ENCODE results near the gene OOSP4B.
"Not testable (repeated sequence)": the region's sequence is repeated elsewhere in the genome, so short reads cannot be mapped to it uniquely, and the experiment has no call there.

The OOSP4B gene

GRCh38 chr11:60003729-60004128 is 13.3 kb upstream of the OOSP4B start:
- Histone ChIP-seq H3K79me1 (ENCODE audit: low read depth, low read length) (no peaks in the 10 kb centered on the region), H3K18ac (ENCODE audit: low read length) (no peak overlapping the region), H4K8ac (ENCODE audit: low read depth, low read length) (no peak overlapping the region), H3K4me2 (ENCODE audit: insufficient read depth, low read length, poor library complexity, severe bottlenecking) (no peak overlapping the region), H3K14ac (ENCODE audit: low read length) (no peak overlapping the region), H2AK5ac (ENCODE audit: low read depth, low read length) (no peak overlapping the region), H4K91ac (ENCODE audit: low read depth, low read length, poor library complexity) (no peak overlapping the region), H2AFZ (ENCODE audit: low read length) (no peak overlapping the region), H3K27ac (replicated peaks; ENCODE audit: low read length) (no peak overlapping the region), H3K36me3 (replicated peaks in 1 of 2; ENCODE audit: control insufficient read depth in 2 of 2, insufficient read depth in 2 of 2, low read length in 2 of 2) (no peaks in the 10 kb centered on the region), H2BK12ac (ENCODE audit: low read length) (no peak overlapping the region), H3K9ac (ENCODE audit: low read depth, low read length, poor library complexity) (no peak overlapping the region), H2BK5ac (ENCODE audit: low read length) (no peak overlapping the region), H3K9me3 (replicated peaks in 1 of 2; ENCODE audit: control insufficient read depth in 2 of 2, insufficient read depth in 1 of 2, low read depth in 1 of 2, low read length in 2 of 2) (no peaks in the 10 kb centered on the region), H3K23ac (ENCODE audit: low read depth, low read length, poor library complexity) (no peak overlapping the region), H2BK120ac (ENCODE audit: low read depth, low read length) (no peak overlapping the region), H3K4me3 (ENCODE audit: low read length in 2 of 2) (no peak overlapping the region), H2BK15ac (ENCODE audit: low read length) (no peak overlapping the region), H3K4ac (ENCODE audit: low read length) (no peak overlapping the region), H3K27me3 (ENCODE audit: control insufficient read depth in 3 of 3, insufficient read depth in 3 of 3, low read depth in 1 of 3, low read length in 3 of 3) (no peaks in the 10 kb centered on the region), H3K4me1 (ENCODE audit: control insufficient read depth in 2 of 2, insufficient read depth in 1 of 2, low read depth in 1 of 2, low read length in 2 of 2) (no peaks in the 10 kb centered on the region)
- no peak for DNase-seq (ENCODE audit: low spot score)
- no CpG with 5 or more reads among the region's 2 CpGs for WGBS, 2 donors (ENCODE audit: extremely low coverage in 2 of 2, insufficient read length in 2 of 2, insufficient replicate concordance in 1 of 2)

- DNase-seq (ENCODE audit: low spot score), result no peak
- no peak overlapping the region for H2BK15ac ChIP-seq (ENCODE audit: low read length)
- H4K91ac ChIP-seq (ENCODE audit: low read depth, low read length, poor library complexity), result no peak overlapping the region
- H3K27me3 ChIP-seq (ENCODE audit: control insufficient read depth in 3 of 3, insufficient read depth in 3 of 3, low read depth in 1 of 3, low read length in 3 of 3), result no peaks in the 10 kb centered on the region
- H2AK5ac ChIP-seq (ENCODE audit: low read depth, low read length), result no peak overlapping the region
- H3K27ac ChIP-seq (replicated peaks; ENCODE audit: low read length), result no peak overlapping the region
- no peak overlapping the region for H3K18ac ChIP-seq (ENCODE audit: low read length)
- no peak overlapping the region for H3K9ac ChIP-seq (ENCODE audit: low read depth, low read length, poor library complexity)
- no peaks in the 10 kb centered on the region for H3K4me1 ChIP-seq (ENCODE audit: control insufficient read depth in 2 of 2, insufficient read depth in 1 of 2, low read depth in 1 of 2, low read length in 2 of 2)
- H3K4me2 ChIP-seq (ENCODE audit: insufficient read depth, low read length, poor library complexity, severe bottlenecking), result no peak overlapping the region
- no peak overlapping the region for H3K14ac ChIP-seq (ENCODE audit: low read length)
- no peak overlapping the region for H2BK12ac ChIP-seq (ENCODE audit: low read length)
- H2BK120ac ChIP-seq (ENCODE audit: low read depth, low read length), result no peak overlapping the region
- WGBS, 2 donors (ENCODE audit: extremely low coverage in 2 of 2, insufficient read length in 2 of 2, insufficient replicate concordance in 1 of 2), result no CpG with 5 or more reads among the region's 1 CpG
- no peaks in the 10 kb centered on the region for H3K79me1 ChIP-seq (ENCODE audit: low read depth, low read length)
- H2BK5ac ChIP-seq (ENCODE audit: low read length), result no peak overlapping the region
- no peak overlapping the region for H3K4me3 ChIP-seq (ENCODE audit: low read length in 2 of 2)
- no peak overlapping the region for H2AFZ ChIP-seq (ENCODE audit: low read length)
- no peaks in the 10 kb centered on the region for H3K36me3 ChIP-seq (replicated peaks in 1 of 2; ENCODE audit: control insufficient read depth in 2 of 2, insufficient read depth in 2 of 2, low read length in 2 of 2)
- H3K4ac ChIP-seq (ENCODE audit: low read length), result no peak overlapping the region
- H4K8ac ChIP-seq (ENCODE audit: low read depth, low read length), result no peak overlapping the region
- no peaks in the 10 kb centered on the region for H3K9me3 ChIP-seq (replicated peaks in 1 of 2; ENCODE audit: control insufficient read depth in 2 of 2, insufficient read depth in 1 of 2, low read depth in 1 of 2, low read length in 2 of 2)
- H3K23ac ChIP-seq (ENCODE audit: low read depth, low read length, poor library complexity), result no peak overlapping the region
Observed at GRCh38 chr11:60005360-60005759, 11.6 kb upstream of the OOSP4B start.

- H3K27me3 ChIP-seq (ENCODE audit: control insufficient read depth in 3 of 3, insufficient read depth in 3 of 3, low read depth in 1 of 3, low read length in 3 of 3), result no peaks in the 10 kb centered on the region
- H2BK5ac ChIP-seq (ENCODE audit: low read length), result no peak overlapping the region
- no CpG with 5 or more reads among the region's 8 CpGs for WGBS, 2 donors (ENCODE audit: extremely low coverage in 2 of 2, insufficient read length in 2 of 2, insufficient replicate concordance in 1 of 2)
- no peak overlapping the region for H3K9ac ChIP-seq (ENCODE audit: low read depth, low read length, poor library complexity)
- H3K9me3 ChIP-seq (replicated peaks in 1 of 2; ENCODE audit: control insufficient read depth in 2 of 2, insufficient read depth in 1 of 2, low read depth in 1 of 2, low read length in 2 of 2), result no peaks in the 10 kb centered on the region
- H3K27ac ChIP-seq (replicated peaks; ENCODE audit: low read length), result no peak overlapping the region
- H4K8ac ChIP-seq (ENCODE audit: low read depth, low read length), result no peak overlapping the region
- no peak overlapping the region for H3K14ac ChIP-seq (ENCODE audit: low read length)
- H2AK5ac ChIP-seq (ENCODE audit: low read depth, low read length), result no peak overlapping the region
- no peak overlapping the region for H3K4me3 ChIP-seq (ENCODE audit: low read length in 2 of 2)
- no peak overlapping the region for H3K4me2 ChIP-seq (ENCODE audit: insufficient read depth, low read length, poor library complexity, severe bottlenecking)
- H3K18ac ChIP-seq (ENCODE audit: low read length), result no peak overlapping the region
- no peak overlapping the region for H3K23ac ChIP-seq (ENCODE audit: low read depth, low read length, poor library complexity)
- H3K4me1 ChIP-seq (ENCODE audit: control insufficient read depth in 2 of 2, insufficient read depth in 1 of 2, low read depth in 1 of 2, low read length in 2 of 2), result no peaks in the 10 kb centered on the region
- H2BK120ac ChIP-seq (ENCODE audit: low read depth, low read length), result no peak overlapping the region
- H2AFZ ChIP-seq (ENCODE audit: low read length), result no peak overlapping the region
- no peak overlapping the region for H4K91ac ChIP-seq (ENCODE audit: low read depth, low read length, poor library complexity)
- no peak for DNase-seq (ENCODE audit: low spot score)
- H3K4ac ChIP-seq (ENCODE audit: low read length), result no peak overlapping the region
- no peak overlapping the region for H2BK15ac ChIP-seq (ENCODE audit: low read length)
- H3K36me3 ChIP-seq (replicated peaks in 1 of 2; ENCODE audit: control insufficient read depth in 2 of 2, insufficient read depth in 2 of 2, low read length in 2 of 2), result no peaks in the 10 kb centered on the region
- H2BK12ac ChIP-seq (ENCODE audit: low read length), result no peak overlapping the region
- no peaks in the 10 kb centered on the region for H3K79me1 ChIP-seq (ENCODE audit: low read depth, low read length)
Observed at GRCh38 chr11:60018058-60018457, 1.1 kb downstream of the OOSP4B start.

- not testable (repeated sequence) for H3K18ac ChIP-seq (ENCODE audit: low read length); H2BK15ac ChIP-seq (ENCODE audit: low read length); H3K23ac ChIP-seq (ENCODE audit: low read depth, low read length, poor library complexity); H2AK5ac ChIP-seq (ENCODE audit: low read depth, low read length); H2BK12ac ChIP-seq (ENCODE audit: low read length); H2AFZ ChIP-seq (ENCODE audit: low read length); H4K91ac ChIP-seq (ENCODE audit: low read depth, low read length, poor library complexity); H3K4me2 ChIP-seq (ENCODE audit: insufficient read depth, low read length, poor library complexity, severe bottlenecking); H3K9me3 ChIP-seq (replicated peaks in 1 of 2; ENCODE audit: control insufficient read depth in 2 of 2, insufficient read depth in 1 of 2, low read depth in 1 of 2, low read length in 2 of 2); H3K4me3 ChIP-seq (ENCODE audit: low read length in 2 of 2); H3K79me1 ChIP-seq (ENCODE audit: low read depth, low read length); H3K4ac ChIP-seq (ENCODE audit: low read length); DNase-seq (ENCODE audit: low spot score); H3K14ac ChIP-seq (ENCODE audit: low read length); H3K9ac ChIP-seq (ENCODE audit: low read depth, low read length, poor library complexity); H3K36me3 ChIP-seq (replicated peaks in 1 of 2; ENCODE audit: control insufficient read depth in 2 of 2, insufficient read depth in 2 of 2, low read length in 2 of 2); H2BK120ac ChIP-seq (ENCODE audit: low read depth, low read length); H3K4me1 ChIP-seq (ENCODE audit: control insufficient read depth in 2 of 2, insufficient read depth in 1 of 2, low read depth in 1 of 2, low read length in 2 of 2); H3K27ac ChIP-seq (replicated peaks; ENCODE audit: low read length); H4K8ac ChIP-seq (ENCODE audit: low read depth, low read length); H3K27me3 ChIP-seq (ENCODE audit: control insufficient read depth in 3 of 3, insufficient read depth in 3 of 3, low read depth in 1 of 3, low read length in 3 of 3)
- WGBS, 2 donors (ENCODE audit: extremely low coverage in 2 of 2, insufficient read length in 2 of 2, insufficient replicate concordance in 1 of 2), result no CpG with 5 or more reads among the region's 27 CpGs
- peak overlapping the region; percentile 39 for H2BK5ac ChIP-seq (ENCODE audit: low read length)
Observed at GRCh38 chr11:60020376-60020775, 3.4 kb downstream of the OOSP4B start.

Data from neuronal stem cell (in vitro differentiated cells).